Endometrial microvascular endothelial cells (primary cell): Measurements from ENCODE around the gene LDB2. TPM values are rescaled to one million over a fixed set of nuclear protein-coding genes. Genes with fewer than 3 reads are reported as not detected.

Experiments used
- in situ Hi-C: cut with HindIII; loops from 2 replicates; pipeline ENCODE4 v1.10.0; 2017; ENCODE audit warnings: low sequenced_read_pairs, low pct_unique_long_range_greater_than_20kb; ENCODE audit errors: inconsistent ontology term
- total RNA-seq: library from RNA; depleted of rRNA; stranded (reverse); fragments of >200 nt; gene quantifications from one replicate; pipeline ENCODE4 v1.2.3, GENCODE V29; 2015; ENCODE audit errors: inconsistent ontology term

The LDB2 gene
- total RNA-seq, 1 donor from 2014 or later, result 46.6 TPM

DNA sequence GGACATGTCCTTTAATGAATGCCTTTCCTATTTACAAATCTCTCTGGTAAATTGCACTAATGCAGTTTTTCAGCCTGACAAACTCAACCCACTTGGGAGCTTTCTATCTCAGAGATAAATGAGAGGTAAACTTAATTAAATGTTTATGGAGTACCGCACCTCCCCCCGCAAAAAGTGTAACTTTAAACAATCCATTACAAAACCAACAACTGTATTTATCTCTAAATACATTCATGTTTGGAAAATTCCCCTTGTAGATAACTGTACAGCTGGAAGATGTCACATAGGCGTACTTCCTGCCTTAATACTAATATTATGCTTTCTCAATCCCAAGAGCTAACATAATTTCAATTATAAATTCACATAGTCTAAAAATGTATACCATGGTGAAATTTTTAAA is 215.5 kb downstream of the LDB2 start:
- in situ Hi-C loops, result no loop called here

DNA sequence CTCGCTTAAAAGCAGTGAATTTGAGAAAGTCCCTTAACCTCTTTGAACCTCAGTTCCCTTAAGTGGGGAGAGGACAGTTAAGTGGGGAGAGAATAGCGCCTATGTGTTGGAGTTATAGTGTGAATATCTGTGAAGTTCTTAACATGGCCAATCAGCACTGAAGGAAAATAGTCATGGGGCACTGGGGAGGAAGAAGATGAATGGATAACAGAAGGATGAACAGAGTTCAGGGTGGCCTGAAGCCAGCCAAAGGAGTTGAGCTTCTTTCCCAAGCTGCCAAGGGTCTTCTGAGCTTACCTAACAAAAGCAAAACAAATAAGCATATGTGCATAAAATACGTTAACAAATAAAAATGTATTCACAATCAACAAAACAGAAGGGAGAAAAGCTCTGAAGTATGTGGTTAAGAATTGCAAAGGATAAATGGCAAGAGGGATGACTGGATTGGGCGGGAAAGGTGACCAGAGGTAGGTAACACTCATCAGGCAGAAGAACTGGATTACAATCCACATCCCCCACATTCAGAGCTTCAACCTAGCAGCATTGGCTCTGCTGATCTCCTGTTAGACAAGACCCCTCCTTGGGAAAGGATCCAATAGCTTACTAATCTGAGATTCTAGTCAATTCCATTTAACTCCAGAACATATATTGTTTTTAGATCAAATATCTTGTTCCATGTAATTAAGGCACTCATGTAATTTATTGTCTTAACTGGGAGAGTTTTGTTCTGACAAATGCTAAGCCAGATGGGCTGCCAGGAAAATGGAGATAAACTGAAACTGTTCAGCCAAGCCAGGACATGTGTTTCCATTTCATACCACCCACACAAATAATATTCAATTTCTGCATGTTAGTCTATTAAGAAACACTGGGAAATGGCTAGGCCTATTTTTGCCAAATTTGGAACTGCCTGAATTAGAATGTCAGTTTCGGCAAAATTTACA is 221.2 kb downstream of the LDB2 start:
- in situ Hi-C loops, result no loop called here

DNA sequence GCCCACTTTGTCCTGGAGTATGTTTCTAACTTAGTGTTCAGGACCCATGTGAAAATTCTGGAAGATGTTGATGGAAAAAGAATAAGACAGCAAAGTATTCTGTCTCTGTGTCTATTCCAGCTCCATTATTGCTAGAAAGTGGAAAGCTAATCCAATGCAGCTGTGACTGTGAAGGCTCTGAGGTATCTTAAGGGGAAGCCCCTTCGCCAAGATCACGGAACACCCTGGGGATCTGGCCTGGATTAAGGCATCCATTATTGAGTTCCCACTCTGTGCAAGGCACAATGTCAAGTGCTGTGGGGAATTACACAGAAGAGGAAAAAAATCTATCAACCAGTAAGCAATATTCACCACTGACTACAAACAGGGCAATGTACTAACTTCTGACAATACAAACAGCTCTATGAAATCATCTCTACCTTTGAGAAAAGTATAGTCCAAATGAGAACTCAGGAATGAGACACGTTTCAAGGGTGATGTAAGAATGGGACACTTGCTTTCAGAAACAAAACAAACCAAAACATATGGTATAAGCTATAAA is 222.1 kb downstream of the LDB2 start:
- in situ Hi-C loops, result no loop called here

DNA sequence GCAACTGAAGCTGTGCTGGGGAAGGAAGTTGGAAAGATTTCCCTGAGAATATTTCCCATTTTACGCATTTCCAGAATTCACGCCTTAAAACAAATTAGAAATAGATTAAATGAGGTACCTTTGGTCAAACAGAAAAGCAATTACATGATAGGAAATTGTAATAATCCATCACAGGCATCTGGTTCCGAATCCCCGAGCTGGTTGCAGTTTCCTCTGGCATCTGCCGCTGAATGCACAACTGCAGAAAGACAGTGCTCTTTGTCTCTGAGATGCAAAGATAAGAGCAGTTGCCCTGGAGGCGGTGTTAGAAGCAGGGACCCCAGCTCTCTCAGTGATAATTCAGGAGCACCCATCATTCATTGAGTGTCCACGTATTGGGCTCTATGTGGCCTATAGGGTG is 224.4 kb downstream of the LDB2 start:
- in situ Hi-C loops, result no loop called here

DNA sequence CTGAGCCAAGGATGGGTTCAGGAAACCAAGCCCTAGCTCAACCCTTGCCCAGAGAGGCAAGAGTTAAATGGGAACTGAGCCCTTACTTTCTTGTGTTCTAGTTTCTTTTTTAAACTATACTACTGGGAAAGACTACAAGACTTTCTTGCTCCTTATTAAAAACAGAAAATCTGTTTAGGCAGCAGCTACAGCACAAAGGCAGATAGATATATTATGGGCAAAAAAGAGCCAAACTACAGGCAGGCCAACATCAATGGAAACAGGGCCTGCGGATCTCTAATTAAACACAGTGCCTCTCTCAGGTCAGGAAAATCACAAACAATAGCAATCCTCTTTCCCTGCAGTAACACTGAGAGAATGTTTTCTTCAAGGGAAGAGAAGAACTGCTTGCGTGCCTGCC is 226.0 kb downstream of the LDB2 start:
- in situ Hi-C loops, result no loop called here

DNA sequence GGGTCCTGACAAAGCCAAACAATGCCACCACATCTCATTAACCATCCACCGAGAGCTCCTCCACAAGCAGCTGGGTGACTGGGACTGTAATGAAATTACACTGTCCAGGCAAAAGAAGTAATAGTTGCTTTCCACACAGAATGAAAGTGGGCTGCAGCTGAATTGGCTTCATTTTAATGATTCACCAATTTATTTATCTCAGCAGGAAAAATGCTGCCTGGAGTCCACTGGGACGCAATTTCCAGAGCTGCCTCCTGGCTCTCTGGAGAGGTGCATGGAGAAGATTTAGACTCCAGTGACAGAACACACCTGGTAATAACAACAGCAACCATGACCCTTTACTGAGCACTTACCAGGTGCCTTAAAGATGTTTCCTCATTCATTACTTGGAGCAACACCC is 226.7 kb downstream of the LDB2 start:
- in situ Hi-C loops, result no loop called here

DNA sequence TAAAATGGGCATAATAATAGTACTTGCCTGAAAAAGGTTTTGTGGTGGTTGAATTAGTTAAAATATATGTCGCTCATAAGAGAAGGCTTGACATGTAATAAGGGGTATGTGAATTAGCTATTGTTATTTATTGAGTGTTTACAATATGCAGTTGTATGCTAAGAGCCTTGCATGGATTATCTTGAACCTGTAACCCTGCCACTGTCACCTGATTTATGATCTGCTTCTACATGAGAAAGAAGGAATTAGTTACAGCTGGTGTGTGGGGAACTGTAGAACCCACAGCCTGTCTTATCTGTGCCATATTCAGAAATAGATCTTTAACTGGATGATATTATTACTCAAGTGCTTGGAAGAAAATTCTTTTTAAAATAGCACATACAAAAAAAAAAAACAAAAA is 227.7 kb downstream of the LDB2 start:
- in situ Hi-C loops, result no loop called here

DNA sequence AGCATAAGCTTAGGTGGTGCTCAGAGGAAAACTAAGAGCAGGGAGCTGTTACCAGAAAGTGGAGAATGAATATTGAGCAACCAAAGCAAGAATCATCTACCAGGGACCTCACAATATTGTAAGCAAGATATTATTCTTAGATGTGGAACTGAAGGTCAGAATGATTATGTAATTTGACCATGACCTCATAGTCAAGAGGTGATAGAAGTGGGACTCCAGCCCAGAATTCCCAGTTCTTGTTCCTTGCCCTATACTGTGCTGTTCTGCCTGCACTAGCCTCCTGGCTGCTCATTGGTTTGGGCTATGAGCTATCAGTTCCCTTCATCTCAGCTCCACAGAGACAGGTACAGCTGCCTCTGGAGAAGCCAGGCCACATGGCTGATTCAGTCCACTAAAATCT is 229.4 kb downstream of the LDB2 start:
- in situ Hi-C loops, result no loop called here

DNA sequence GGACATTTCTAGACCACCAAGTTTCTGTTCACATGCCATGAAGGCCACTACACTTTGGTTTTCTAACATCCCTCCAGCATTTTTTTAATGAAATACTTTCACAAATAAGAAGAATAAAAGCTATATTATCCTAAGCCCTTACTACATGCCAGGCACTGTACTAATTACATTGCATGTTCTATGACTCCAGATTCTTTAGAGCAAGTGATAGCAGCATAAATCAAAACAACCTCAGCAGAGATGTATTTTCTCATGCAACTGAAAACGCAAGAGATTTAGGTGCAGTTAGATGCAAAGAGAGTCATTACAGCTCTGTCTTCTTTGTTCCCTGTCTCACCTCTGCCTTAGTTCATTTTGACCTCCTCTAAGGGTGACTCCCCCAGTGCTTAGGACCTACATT is 230.0 kb downstream of the LDB2 start:
- in situ Hi-C loops, result no loop called here

DNA sequence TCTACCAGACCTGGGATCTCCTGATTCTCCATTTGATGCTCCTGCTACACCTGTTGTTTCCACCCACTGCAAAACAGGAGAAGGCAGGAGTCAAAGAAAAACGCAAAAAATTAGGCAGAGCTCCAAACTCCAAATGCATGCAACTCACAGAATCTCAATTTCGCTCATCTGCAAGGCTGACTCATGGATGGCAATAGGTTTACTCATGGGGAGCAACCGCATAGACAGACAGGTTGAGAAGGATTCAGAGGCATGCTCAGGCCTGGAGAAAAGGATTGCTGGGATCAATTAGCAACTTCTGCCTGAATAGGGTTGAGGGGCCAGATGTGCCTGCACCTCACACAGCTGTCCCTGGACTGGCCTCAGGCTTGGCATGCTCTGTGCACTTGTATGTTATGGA is 231.0 kb downstream of the LDB2 start:
- in situ Hi-C loops, result no loop called here

DNA sequence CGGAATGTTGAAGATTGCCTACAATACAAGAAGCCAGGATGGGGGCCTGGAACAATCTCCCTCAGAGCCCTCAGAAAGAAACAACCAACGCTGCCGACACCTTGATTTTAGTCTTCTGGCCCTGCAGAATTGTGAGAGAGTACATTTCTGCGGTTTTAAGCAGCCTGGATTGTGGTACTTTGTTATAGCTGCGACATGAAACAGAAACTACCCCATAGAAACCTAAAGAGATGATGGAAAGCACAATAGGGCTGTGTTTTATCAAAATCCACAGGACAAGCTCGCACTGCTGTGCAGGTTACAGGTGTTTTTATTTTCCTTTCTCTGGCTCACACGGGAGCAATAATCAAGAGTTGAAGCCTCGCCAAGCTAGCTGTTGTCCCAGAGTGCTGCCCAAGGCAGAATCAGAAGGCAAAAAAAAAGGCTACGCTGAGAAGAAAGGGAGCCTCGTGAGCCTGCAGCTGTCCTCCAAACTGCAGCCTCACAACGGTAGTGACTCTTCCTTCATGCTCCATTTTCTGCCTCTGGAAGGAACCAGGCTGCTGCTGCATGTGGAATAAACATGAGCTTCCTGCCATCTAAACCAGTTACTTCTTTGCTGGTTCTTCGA is 232.4 kb downstream of the LDB2 start:
- in situ Hi-C loops, result no loop called here

DNA sequence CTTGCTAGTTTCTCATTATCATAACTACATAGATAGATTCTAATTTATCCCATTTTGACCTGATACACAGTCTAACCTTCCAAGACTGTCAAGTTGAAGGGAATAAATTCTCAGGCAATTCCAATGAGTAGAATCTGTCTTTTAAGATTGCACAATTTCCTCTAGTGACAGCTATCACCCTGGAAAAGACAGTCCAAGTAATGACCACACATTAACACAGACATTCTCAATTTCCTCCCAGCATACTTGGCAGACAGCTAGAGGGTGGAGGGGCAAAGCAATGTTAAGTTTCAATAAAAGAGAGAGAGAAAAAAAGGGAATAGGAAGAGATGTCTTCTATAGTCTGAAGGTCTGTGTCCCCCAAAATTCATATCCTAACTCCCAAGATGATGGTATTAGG is 234.7 kb downstream of the LDB2 start:
- in situ Hi-C loops, result no loop called here

DNA sequence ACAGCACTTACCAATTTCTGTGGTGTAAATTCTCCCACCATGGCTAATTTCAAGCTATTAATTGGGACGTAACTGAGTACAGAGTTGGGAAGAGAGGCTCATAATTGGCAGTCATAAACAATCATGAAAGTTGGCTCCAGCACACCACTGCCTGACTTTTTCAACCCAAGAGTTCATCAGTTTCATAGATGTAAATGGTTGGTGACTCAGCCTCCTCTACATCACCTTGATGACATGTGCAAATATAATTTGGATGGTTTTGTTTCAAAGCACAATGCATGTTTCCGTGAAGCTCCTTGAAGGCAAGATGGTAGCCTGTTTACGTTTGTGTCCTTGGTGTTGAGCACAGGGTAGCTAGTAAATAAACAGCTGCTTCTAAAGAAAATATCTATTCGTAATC is 235.1 kb downstream of the LDB2 start:
- in situ Hi-C loops, result no loop called here

DNA sequence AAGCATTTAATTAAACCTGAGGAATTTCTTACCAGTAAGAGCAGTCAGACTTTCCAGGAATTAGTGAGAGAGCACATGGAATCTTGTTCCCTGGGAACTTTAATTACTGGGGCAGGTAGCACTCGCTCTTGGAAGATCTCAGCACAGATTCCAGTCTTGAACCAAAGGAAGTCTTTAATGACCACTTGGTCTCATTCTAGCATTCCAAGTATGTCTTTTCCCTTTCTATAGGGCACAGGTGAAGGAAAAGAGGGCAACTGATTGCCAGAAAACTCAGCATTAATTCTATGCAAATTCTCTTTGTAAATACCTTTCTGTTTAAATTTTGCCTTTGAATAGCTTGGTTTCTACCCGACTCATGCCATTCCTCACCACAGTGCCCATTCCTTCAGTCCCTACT is 236.6 kb downstream of the LDB2 start:
- in situ Hi-C loops, result no loop called here

DNA sequence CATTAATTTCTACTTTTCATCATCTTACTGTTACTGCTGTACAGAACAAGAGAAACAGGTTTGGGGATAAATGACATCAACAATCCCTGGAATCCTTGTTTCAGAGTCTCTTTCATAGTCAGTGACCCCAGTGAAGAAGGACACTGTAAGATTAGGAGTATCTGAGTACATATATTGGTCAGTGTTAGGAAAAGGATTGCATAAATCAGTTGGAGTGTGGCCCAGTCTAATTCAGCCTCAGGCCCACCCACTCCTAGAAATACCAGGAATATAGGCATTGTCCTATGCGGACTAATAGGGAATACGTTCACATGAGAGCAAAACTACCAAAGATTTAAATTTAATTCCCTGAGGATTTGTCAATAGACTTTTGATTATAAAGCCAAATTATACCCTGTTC is 237.8 kb downstream of the LDB2 start:
- in situ Hi-C loops, result no loop called here

DNA sequence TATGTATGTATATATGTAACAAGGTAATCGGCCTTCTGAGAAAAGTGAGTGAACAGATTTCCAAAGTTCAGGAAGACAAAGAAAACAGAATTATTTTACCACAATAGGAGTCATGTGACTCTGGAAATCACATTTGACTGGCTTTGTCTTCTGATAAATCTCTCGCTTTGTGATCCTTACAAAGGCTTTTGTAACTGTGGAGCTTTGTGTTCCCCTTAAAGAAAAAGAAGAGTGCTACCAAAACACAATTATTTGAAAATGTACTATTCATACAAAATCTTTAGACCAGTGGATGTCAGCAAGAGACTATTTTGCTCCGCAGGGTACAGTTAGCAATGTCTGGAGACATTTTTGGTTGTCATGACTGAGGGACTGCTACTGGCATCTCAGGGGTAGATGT is 238.8 kb downstream of the LDB2 start:
- in situ Hi-C loops, result no loop called here

DNA sequence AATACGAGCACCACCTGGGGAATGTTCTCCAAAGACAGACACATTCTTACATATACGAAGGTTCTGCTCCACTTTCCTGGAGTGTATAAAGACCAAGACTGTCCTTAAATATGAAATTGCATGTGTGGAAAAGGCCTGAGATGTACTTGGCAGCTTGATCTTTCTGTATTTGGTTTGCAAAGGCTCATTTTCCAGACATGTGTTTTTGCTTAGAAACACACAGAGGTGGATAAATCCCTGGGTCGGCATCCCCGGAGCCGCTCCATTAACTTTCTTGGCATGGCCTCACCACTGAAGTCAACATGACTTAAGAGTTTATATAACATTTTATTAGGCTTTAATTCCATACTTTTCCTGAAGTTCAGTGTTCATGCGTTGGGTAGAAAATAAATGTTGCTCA is 239.4 kb downstream of the LDB2 start:
- in situ Hi-C loops, result no loop called here

DNA sequence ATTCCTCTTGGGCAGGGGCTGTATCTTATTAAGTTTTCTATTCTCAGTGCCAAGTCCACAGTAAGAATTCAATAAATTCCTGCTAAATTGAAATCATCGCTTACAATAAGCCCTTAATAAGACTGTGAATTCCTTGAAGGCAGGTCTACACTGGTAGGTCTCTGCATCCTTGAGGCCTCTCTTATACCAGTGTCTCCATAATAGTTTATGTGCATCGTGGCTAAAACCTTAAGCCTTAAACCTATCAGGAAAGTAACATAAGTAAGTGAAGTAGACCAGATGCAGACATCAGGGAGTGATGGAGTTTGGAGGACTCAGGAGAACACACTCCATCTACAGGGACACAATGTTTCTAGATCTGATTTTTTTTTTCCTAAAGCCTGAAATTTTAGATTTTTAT is 240.3 kb downstream of the LDB2 start:
- in situ Hi-C loops, result no loop called here

DNA sequence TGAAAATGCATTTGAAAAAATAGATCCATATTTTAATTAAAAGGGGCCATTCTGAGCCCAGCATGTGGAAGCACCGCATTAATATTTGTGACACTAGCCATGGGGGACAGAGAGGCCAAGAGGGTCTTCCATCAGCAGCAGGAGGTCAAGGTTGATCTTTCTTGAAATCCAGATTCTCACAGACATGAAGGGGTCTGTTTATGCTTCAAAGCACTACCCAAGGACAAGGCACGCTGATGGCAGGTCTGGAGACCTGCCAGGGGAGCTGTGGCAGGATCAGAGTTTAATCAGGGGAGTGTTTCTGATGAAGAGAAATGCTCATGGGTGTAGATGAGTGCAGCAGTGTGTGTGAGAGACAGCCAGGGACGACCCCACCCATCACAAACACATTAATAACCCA is 243.3 kb downstream of the LDB2 start:
- in situ Hi-C loops, result no loop called here

DNA sequence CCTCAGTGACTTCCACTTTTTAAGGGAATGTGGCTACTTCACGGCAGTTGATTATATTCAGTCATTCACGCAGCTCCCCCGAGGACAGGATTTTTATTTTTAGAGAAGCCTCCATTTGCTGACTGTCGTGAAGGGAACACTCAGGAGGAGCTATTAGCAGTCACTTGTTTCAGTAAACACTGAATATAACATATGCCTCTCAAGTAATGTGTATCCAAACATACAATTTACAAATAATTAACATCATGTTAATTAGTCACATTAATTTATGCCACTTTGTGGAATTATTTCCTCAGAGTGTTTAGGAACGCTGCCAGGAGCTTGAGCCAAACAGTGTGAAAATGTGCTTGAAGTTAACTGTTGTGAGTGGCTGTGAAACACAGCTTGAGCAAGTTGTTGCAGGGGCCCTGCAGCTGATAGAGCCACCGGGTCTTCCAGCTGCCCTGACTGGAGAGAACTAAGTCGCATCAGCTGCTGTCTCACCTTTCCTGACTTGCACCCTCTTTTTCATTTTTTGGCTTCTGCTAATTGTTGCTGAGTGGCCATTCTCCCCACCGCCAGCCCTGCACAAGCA is 245.6 kb downstream of the LDB2 start:
- in situ Hi-C loops, result no loop called here
